ENCODE measurements around the gene ZNF302. TPM values are rescaled to one million over a fixed set of nuclear protein-coding genes. Genes with fewer than 3 reads are reported as not detected.
A peak's percentile ranks its signal among the peaks of the same experiment; 100 is the strongest.

The ZNF302 gene
- total RNA-seq, 4 donors from 2014 or later: 27.0 to 47.3 (median 36.4) TPM

GRCh38 chr19:34671972-34672371 lies 5.5 kb upstream of the ZNF302 start:
- no peak overlapping the region for H3K27ac ChIP-seq
- H3K9me3 ChIP-seq: no peaks in the 10 kb centered on the region
- peaks cover 0 to 9% (median 3%) of the 10 kb centered on the region in 4 donors for H3K4me1 ChIP-seq
- 95 to 96% methylated on average over 3 of the region's 3 CpGs for WGBS, 2 donors
- DNase-seq (ENCODE audit: low spot score in 2 of 2): no peak
- no peak for TF ChIP-seq EP300 (IDR thresholded peaks at IDR 0.05)
- no peak for TF ChIP-seq POLR2A (IDR thresholded peaks at IDR 0.05)
- TF ChIP-seq CTCF (IDR thresholded peaks at IDR 0.05): no peak
- no peak overlapping the region for H3K4me3 ChIP-seq
- H3K27me3 ChIP-seq: no peaks in the 10 kb centered on the region
- H3K36me3 ChIP-seq: peaks cover 0 to 6% (median 0%) of the 10 kb centered on the region in 3 donors

GRCh38 chr19:34673590-34673989 lies 3.9 kb upstream of the ZNF302 start:
- DNase-seq (ENCODE audit: low spot score in 2 of 2): no peak
- no peak overlapping the region for H3K27ac ChIP-seq
- no peaks in the 10 kb centered on the region for H3K27me3 ChIP-seq
- peaks cover 0 to 1% (median 0%) of the 10 kb centered on the region in 3 donors for H3K36me3 ChIP-seq
- H3K4me1 ChIP-seq: peaks cover 0 to 9% (median 3%) of the 10 kb centered on the region in 4 donors
- WGBS, 2 donors: 55 to 60% methylated on average over 3 of the region's 3 CpGs
- no peak overlapping the region for H3K4me3 ChIP-seq
- TF ChIP-seq EP300 (IDR thresholded peaks at IDR 0.05): no peak
- no peak for TF ChIP-seq CTCF (IDR thresholded peaks at IDR 0.05)
- TF ChIP-seq POLR2A (IDR thresholded peaks at IDR 0.05): no peak
- H3K9me3 ChIP-seq: peaks cover 0 to under 1% (median 0%) of the 10 kb centered on the region in 4 donors

- Histone ChIP-seq H3K4me1 (peaks cover 0 to 21% (median 3%) of the 10 kb centered on the region in 4 donors), H3K36me3 (peaks cover 0 to 18% (median 12%) of the 10 kb centered on the region in 3 donors), H3K27ac (no peak overlapping the region), H3K27me3 (no peaks in the 10 kb centered on the region), H3K4me3 (no peak overlapping the region), H3K9me3 (peaks cover 0 to 17% (median 0%) of the 10 kb centered on the region in 4 donors)
- no peak for TF ChIP-seq EP300 (IDR thresholded peaks at IDR 0.05)
- no peak for TF ChIP-seq POLR2A (IDR thresholded peaks at IDR 0.05)
- WGBS, 2 donors: 97 to 100% methylated on average over 3 of the region's 3 CpGs
- DNase-seq (ENCODE audit: low spot score in 2 of 2): no peak
These were observed 2.2 kb upstream of the ZNF302 start for GRCh38 chr19:34675250-34675649.

GRCh38 chr19:34675919-34676318 lies 1.6 kb upstream of the ZNF302 start:
- H3K4me3 ChIP-seq: no peak overlapping the region
- peaks cover 0 to 21% (median 3%) of the 10 kb centered on the region in 4 donors for H3K4me1 ChIP-seq
- H3K36me3 ChIP-seq: peaks cover 0 to 24% (median 18%) of the 10 kb centered on the region in 3 donors
- WGBS, 2 donors: 89 to 92% methylated on average over 9 of the region's 9 CpGs
- no peak overlapping the region for H3K27ac ChIP-seq
- H3K9me3 ChIP-seq: peaks cover 0 to 24% (median 4%) of the 10 kb centered on the region in 4 donors
- DNase-seq (ENCODE audit: low spot score in 2 of 2): no peak
- TF ChIP-seq EP300 (IDR thresholded peaks at IDR 0.05) (no peak), POLR2A (IDR thresholded peaks at IDR 0.05) (no peak)
- H3K27me3 ChIP-seq: no peaks in the 10 kb centered on the region

GRCh38 chr19:34676697-34677385 lies 637 bp upstream of the ZNF302 start, which contains the start of gene SCGB2B2:
Gene SCGB2B2 (minus strand): TSS chr19:34677159. CDS start chr19:34594563, 82,596 bp downstream.
- Histone ChIP-seq H3K4me1 (peaks cover 0 to 21% (median 3%) of the 10 kb centered on the region in 4 donors), H3K36me3 (peaks cover 0 to 34% (median 26%) of the 10 kb centered on the region in 3 donors), H3K9me3 (peaks cover 4 to 33% (median 10%) of the 10 kb centered on the region in 4 donors), H3K27me3 (no peaks in the 10 kb centered on the region), H3K27ac (peak within 1 kb of the TSS; percentile 90 to 98 (median 93)), H3K4me3 (peak within 1 kb of the TSS; percentile 79 to 95 (median 87))
- WGBS, 2 donors: 5 to 6% methylated on average over 26 of the region's 26 CpGs
- DNase-seq (ENCODE audit: low spot score in 2 of 2): peak in 1 of 2 donors; percentile 65
- TF ChIP-seq POLR2A (IDR thresholded peaks at IDR 0.05) (no peak), CTCF (IDR thresholded peaks at IDR 0.05) (peak in 1 of 5 experiments; percentile 11)

GRCh38 chr19:34678085-34678412 lies 571 bp downstream of the ZNF302 start:
- Histone ChIP-seq H3K4me1 (peaks cover 0 to 21% (median 3%) of the 10 kb centered on the region in 4 donors), H3K27me3 (no peaks in the 10 kb centered on the region), H3K4me3 (peak overlapping the region; percentile 79 to 95 (median 87)), H3K9me3 (peaks cover 4 to 45% (median 14%) of the 10 kb centered on the region in 4 donors), H3K36me3 (peaks cover 0 to 46% (median 38%) of the 10 kb centered on the region in 3 donors), H3K27ac (peak overlapping the region; percentile 90 to 98 (median 93))
- TF ChIP-seq CTCF (IDR thresholded peaks at IDR 0.05) (no peak), EP300 (IDR thresholded peaks at IDR 0.05) (no peak), POLR2A (IDR thresholded peaks at IDR 0.05) (no peak)
- no peak for DNase-seq (ENCODE audit: low spot score in 2 of 2)
- WGBS, 2 donors: 4 to 6% methylated on average over 20 of the region's 20 CpGs

Measured in tibial nerve (tissue), 4 donors.